Smooth muscle cell (in vitro differentiated cells): ENCODE results near the gene BCAR3. TPM values are rescaled to one million over a fixed set of nuclear protein-coding genes. Genes with fewer than 3 reads are reported as not detected.

Experiments
- DNase-seq: peaks from one replicate; lab custom pipeline; 2025; ENCODE audit not compliant: unreplicated experiment; lab: John Stamatoyannopoulos, UW
- H2AFZ ChIP-seq: fragments of 200-600 bp; sonication (generic); 2 replicates; pipeline ENCODE4 v1.6.0; 2016; ENCODE audit warnings: antibody characterized with exemption, low read depth, mild to moderate bottlenecking
- H3F3A ChIP-seq: fragments of 200-600 bp; sonication (generic); 2 replicates; pipeline ENCODE4 v1.6.0; 2017; ENCODE audit warnings: antibody characterized with exemption, low read depth
- H3K27ac ChIP-seq: fragments of 200-600 bp; sonication (generic); 2 replicates; pipeline ENCODE4 v1.5.1; 2016; ENCODE audit warnings: low read depth, mild to moderate bottlenecking
- H3K27me3 ChIP-seq: fragments of 200-600 bp; sonication (generic); 2 replicates; pipeline ENCODE4 v1.6.1; 2016; ENCODE audit warnings: low read depth, mild to moderate bottlenecking
- H3K36me3 ChIP-seq: fragments of 200-600 bp; sonication (generic); 2 replicates; pipeline ENCODE4 v1.5.1; 2016; ENCODE audit warnings: low read depth
- H3K4me1 ChIP-seq: fragments of 200-600 bp; sonication (generic); 2 replicates; pipeline ENCODE4 v1.5.1; 2016; ENCODE audit warnings: low read depth
- H3K4me2 ChIP-seq: fragments of 200-600 bp; sonication (generic); 2 replicates; pipeline ENCODE4 v1.6.0; 2016; ENCODE audit warnings: mild to moderate bottlenecking
- H3K4me3 ChIP-seq: fragments of 200-600 bp; sonication (generic); 2 replicates; pipeline ENCODE4 v1.5.1; 2016; ENCODE audit warnings: mild to moderate bottlenecking
- H3K79me2 ChIP-seq: fragments of 200-600 bp; sonication (generic); 2 replicates; pipeline ENCODE4 v1.6.0; 2016; ENCODE audit warnings: low read depth, mild to moderate bottlenecking
- H3K9ac ChIP-seq: fragments of 200-600 bp; sonication (generic); 2 replicates; pipeline ENCODE4 v1.6.0; 2016; ENCODE audit warnings: low read depth
- H3K9me3 ChIP-seq: fragments of 200-600 bp; sonication (generic); replicated peaks from 2 replicates; pipeline ENCODE4 v1.5.1; 2016; ENCODE audit warnings: low read depth
- H4K20me1 ChIP-seq: fragments of 200-600 bp; sonication (generic); 2 replicates; pipeline ENCODE4 v1.6.0; 2016; ENCODE audit warnings: low read depth
- CTCF ChIP-seq: fragments of 200-600 bp; sonication (generic); IDR thresholded peaks from 2 replicates; pipeline ENCODE4 v1.5.1; 2017; ENCODE audit warnings: borderline replicate concordance, mild to moderate bottlenecking, antibody characterized with exemption; ENCODE audit not compliant: insufficient read depth, poor library complexity, severe bottlenecking
- whole genome bisulfite sequencing: methylation state at CpG from one replicate; pipeline ENCODE4 v1.1.7; 2016; ENCODE audit warnings: low lambda C conversion rate; 5-methylcytosine and 5-hydroxymethylcytosine counted together
- polyA plus RNA-seq: library from polyadenylated mRNA; unstranded; fragments of >200 nt; fragmentation: Nextera tagmentation; extraction: Ambion mirVana; gene quantifications from 2 replicates; pipeline ENCODE4 v1.2.1, GENCODE V29; 2016
- total RNA-seq: library from RNA; depleted of rRNA; stranded (reverse); fragments of >200 nt; gene quantifications from 2 replicates; pipeline ENCODE4 v1.2.3, GENCODE V29; 2014

Gene BCAR3
- total and polyA plus RNA-seq, 2 experiments from 2014 or later: 21.4 to 24.9 TPM

GRCh38 chr1:93673163-93673829, 8.3 kb downstream of the BCAR3 start:
- Histone ChIP-seq H3K79me2 (peaks cover 97% of the 10 kb centered on the region), H3K9me3 (no peaks in the 10 kb centered on the region), H3K27me3 (no peaks in the 10 kb centered on the region), H3K36me3 (peaks cover 4% of the 10 kb centered on the region), H2AFZ (no peak overlapping the region), H3K4me2 (peak overlapping the region; percentile 14), H3K27ac (peak overlapping the region; percentile 5), H3F3A (peaks cover 41% of the 10 kb centered on the region), H3K4me3 (no peak overlapping the region), H3K4me1 (peaks cover 33% of the 10 kb centered on the region), H3K9ac (no peak overlapping the region), H4K20me1 (peaks cover 94% of the 10 kb centered on the region)
- no peak for TF ChIP-seq CTCF
- DNase-seq: no peak
- WGBS: 55% methylated on average over 2 of the region's 2 CpGs

GRCh38 chr1:93672477-93673162, 9.0 kb downstream of the BCAR3 start:
- TF ChIP-seq CTCF: no peak
- H3K4me2 ChIP-seq: peak overlapping the region; percentile 43
- H3K4me3 ChIP-seq: no peak overlapping the region
- peak overlapping the region; percentile 4 for H3K9ac ChIP-seq
- H3K4me1 ChIP-seq: peaks cover 38% of the 10 kb centered on the region
- 84% methylated on average over 5 of the region's 5 CpGs for WGBS
- peaks cover 97% of the 10 kb centered on the region for H3K79me2 ChIP-seq
- H2AFZ ChIP-seq: no peak overlapping the region
- peaks cover 94% of the 10 kb centered on the region for H4K20me1 ChIP-seq
- H3K9me3 ChIP-seq: no peaks in the 10 kb centered on the region
- H3K27me3 ChIP-seq: no peaks in the 10 kb centered on the region
- H3K36me3 ChIP-seq: peaks cover 4% of the 10 kb centered on the region
- H3F3A ChIP-seq: peaks cover 47% of the 10 kb centered on the region
- no peak for DNase-seq
- H3K27ac ChIP-seq: peak overlapping the region; percentile 52

GRCh38 chr1:93672069-93672468, 9.6 kb downstream of the BCAR3 start:
- Histone ChIP-seq H3F3A (peaks cover 51% of the 10 kb centered on the region), H3K9me3 (no peaks in the 10 kb centered on the region), H3K27ac (peak overlapping the region; percentile 52), H3K36me3 (peaks cover 4% of the 10 kb centered on the region), H4K20me1 (peaks cover 94% of the 10 kb centered on the region), H3K4me1 (peaks cover 38% of the 10 kb centered on the region), H3K79me2 (peaks cover 97% of the 10 kb centered on the region), H3K4me2 (peak overlapping the region; percentile 43), H3K4me3 (no peak overlapping the region), H3K9ac (peak overlapping the region; percentile 4), H2AFZ (no peak overlapping the region), H3K27me3 (no peaks in the 10 kb centered on the region)
- WGBS: 73% methylated on average over 1 of the region's 1 CpG
- DNase-seq: no peak
- no peak for TF ChIP-seq CTCF
